Smooth muscle cell of the brain vasculature (primary cell): ENCODE data around the gene RBM20.
"Not testable (repeated sequence)": the region's sequence is repeated elsewhere in the genome, so short reads cannot be mapped to it uniquely, and the experiment has no call there.

Experiments used
- DNase-seq: peaks from one replicate; pipeline ENCODE4 v3.0.0-alpha.2; 2012; ENCODE audit warnings: low read depth, low spot score

Gene RBM20

GRCh38 chr10:110762849-110763211 lies 118.7 kb downstream of the RBM20 start:
- no peak for DNase-seq

DNA sequence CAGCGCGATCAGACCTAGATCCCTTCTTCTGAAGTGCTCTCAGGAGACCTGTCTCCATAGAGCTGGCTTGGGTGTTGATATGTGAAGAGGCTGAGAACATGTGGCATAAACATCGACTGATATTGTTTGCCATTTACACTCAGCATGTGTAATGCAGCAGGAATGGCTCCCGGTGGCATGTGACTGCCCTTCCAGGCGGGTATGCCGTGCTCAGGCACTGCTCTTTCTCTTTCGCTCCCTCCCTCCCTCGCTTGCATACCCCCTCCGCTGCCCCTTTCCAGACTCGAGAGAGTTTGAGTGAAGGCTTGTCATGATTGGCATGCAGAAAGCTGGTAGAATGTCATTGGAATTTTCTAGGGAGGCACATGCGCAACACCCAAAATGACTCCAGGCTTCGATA lies 120.2 kb downstream of the RBM20 start:
- DNase-seq: no peak

- no peak for DNase-seq
These were observed 120.8 kb downstream of the RBM20 start for GRCh38 chr10:110764793-110765512.

- DNase-seq: no peak
These were observed 121.6 kb downstream of the RBM20 start for GRCh38 chr10:110765513-110766319.

DNA sequence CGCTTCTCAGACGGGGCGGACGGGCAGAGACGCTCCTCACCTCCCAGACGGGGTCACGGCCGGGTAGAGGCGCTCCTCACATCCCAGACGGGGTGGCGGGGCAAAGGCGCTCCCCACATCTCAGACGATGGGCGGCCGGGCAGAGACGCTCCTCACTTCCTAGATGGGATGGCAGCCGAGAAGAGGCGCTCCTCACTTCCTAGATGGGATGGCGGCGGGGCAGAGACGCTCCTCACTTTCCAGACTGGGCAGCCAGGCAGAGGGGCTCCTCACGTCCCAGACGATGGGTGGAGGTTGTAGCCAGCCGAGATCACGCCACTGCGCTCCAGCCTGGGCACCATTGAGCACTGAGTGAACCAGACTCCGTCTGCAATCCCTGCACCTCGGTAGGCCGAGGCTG lies 123.5 kb downstream of the RBM20 start:
- not testable (repeated sequence) for DNase-seq

- no peak for DNase-seq
These were observed 126.1 kb downstream of the RBM20 start for GRCh38 chr10:110770243-110770642.

DNA sequence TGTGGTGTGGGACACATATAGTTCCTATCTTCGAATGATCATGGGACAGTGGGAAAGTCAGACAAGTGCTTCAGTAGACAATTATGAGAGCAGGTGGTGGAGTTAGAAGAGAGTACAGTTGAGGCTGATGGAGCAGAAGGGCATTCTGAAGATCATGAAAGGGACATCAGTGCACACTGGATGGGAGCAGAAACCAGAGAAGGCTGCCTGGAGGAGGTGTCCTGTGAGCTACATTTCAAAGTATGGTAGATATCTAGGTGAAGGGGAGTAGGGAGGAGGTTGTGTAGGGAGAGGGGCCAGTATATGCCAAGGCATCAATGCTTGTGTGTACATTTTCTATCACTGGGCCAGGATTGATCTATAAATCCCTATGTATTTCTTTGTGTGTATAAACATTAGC lies 127.3 kb downstream of the RBM20 start:
- no peak for DNase-seq

GRCh38 chr10:110771991-110772390 lies 127.9 kb downstream of the RBM20 start:
- DNase-seq: no peak

DNA sequence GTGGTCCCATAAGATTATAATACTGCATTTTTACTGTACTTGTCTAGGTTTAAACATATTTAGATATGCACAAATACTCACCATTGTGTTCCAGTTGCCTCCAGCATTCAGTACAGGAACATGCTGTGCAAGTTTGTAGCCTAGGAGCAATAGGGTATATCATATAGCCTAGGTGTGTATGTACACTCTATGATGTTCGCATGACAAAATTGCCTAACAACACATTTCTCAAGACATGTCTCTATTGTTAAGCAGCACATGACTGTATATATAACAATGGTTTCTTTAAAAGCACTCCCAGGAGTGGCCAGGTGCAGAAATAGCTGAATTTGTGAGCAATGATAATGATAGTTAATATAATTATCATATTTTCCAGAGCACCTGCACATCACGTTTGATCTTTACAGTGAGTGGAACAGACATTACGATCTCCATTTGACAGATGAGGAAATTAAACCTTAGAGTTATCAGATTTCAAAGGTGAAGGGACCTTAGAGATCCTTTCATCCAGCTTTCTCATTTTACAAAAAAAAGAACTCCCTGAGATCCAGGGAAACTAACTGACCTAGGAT lies 128.4 kb downstream of the RBM20 start:
- DNase-seq: no peak

DNA sequence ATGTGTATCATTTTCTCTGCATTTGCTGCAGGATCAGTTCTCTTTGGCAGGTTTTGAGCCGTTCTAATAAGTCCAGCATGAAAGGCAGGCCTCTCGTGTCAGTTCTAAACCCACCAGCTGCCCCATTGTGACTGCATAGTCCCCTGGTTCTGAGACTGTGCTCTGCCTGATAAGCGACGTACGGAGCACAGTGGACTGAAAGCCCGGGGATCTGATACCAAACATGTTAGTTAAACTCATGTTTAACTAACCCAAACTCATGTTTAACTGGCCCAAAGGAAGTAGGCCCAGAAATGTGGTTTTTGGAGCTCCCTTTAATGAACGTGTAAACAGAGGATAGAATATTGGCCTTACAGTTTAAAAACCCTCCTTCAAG lies 129.5 kb downstream of the RBM20 start:
- no peak for DNase-seq

DNA sequence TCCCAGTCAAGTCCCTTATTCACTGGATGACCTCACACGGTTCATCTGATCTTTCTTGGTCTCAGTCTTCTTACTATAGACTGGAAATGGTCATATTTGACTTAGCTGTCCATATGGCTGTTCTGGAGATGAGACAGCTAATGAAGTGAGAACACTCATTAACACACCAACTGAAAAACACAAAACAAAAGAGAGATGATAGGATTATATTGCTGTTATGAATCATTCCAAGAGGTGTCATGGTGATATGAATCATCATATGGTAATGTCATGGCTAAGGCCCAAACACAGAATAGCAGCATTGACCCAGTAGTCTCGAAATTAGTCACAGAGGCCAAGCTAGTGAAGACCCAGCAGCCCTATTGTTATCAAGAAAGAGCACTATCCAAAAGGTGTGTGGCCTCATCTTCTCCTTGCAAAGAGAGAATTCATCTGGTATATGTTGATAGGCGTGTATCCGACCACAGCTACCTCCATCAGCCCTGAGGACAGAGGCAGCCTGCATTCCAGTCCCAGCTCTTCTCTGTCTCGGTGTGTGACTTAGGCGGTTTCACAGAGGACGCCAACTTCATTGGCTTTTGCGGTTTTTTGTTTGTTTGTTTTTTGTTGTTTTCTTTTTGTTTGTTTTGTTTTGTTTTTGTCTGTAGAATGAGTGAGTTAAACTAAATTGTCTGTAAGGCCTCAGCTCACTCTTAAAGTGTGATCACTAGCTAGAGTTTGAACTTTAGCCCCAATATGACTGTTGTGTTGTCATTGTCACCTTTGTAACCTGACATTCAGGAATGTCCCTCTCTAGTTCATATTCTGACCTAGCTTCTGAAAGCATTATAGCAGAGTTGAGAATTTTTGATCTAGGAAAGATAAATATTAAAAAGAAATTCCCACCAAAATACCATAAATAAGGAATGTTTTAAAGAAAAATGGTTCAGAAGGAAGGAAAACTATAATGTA lies 130.2 kb downstream of the RBM20 start:
- DNase-seq: no peak

GRCh38 chr10:110775020-110775375 lies 130.9 kb downstream of the RBM20 start:
- DNase-seq: no peak

GRCh38 chr10:110775406-110775805 lies 131.3 kb downstream of the RBM20 start:
- DNase-seq: no peak

- DNase-seq: no peak
These were observed 132.9 kb downstream of the RBM20 start for GRCh38 chr10:110777017-110777416.

DNA sequence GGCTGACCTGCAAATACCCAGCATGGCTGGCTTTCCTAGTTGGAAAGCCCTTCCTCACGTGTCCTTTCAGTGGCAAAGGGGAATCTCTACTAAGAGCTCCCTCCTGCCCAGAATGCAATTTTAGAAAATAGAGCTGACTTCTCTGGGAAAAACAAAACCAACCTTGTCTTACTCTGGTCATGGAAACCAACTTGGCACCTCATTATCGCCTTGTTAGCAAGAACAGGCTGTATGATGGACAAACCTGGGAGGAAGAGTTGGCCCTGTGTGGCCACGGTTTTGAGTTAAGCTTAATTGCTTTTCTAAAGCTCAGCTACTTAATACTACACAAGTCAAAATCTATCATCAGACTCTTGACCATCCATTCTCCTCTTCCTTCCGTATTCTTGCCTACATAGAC lies 133.5 kb downstream of the RBM20 start:
- DNase-seq: no peak

GRCh38 chr10:110778211-110778610 lies 134.1 kb downstream of the RBM20 start:
- no peak for DNase-seq

DNA sequence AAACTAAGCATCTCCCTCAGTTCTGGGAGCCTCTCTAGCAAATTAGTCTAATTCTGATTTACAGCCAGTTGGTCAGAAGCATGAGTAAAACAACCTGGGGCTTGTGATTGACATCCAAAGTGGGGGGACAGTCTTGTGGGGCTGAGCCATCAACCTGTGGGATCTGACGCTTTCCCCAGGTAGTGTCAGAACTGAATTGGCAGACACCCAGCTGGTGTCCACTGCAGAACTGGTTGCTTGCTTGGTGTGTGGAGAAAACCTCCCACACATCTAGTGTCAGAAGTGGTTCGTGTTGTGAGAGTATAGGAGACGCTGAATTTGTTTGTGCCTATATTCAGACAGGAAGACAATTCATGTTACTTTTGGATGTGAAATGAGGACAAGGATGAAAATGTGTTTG lies 135.4 kb downstream of the RBM20 start:
- no peak for DNase-seq

- no peak for DNase-seq
These were observed 136.6 kb downstream of the RBM20 start for GRCh38 chr10:110780704-110781103.

DNA sequence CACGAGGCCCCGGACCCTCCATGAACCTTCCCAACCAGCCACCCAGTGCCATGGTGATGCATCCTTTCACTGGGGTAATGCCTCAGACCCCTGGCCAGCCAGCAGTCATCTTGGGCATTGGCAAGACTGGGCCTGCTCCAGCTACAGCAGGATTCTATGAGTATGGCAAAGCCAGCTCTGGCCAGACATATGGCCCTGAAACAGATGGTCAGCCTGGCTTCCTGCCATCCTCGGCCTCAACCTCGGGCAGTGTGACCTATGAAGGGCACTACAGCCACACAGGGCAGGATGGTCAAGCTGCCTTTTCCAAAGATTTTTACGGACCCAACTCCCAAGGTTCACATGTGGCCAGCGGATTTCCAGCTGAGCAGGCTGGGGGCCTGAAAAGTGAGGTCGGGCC lies 137.0 kb downstream of the RBM20 start:
- no peak for DNase-seq

- DNase-seq: no peak
These were observed 138.5 kb downstream of the RBM20 start for GRCh38 chr10:110782616-110783015.

DNA sequence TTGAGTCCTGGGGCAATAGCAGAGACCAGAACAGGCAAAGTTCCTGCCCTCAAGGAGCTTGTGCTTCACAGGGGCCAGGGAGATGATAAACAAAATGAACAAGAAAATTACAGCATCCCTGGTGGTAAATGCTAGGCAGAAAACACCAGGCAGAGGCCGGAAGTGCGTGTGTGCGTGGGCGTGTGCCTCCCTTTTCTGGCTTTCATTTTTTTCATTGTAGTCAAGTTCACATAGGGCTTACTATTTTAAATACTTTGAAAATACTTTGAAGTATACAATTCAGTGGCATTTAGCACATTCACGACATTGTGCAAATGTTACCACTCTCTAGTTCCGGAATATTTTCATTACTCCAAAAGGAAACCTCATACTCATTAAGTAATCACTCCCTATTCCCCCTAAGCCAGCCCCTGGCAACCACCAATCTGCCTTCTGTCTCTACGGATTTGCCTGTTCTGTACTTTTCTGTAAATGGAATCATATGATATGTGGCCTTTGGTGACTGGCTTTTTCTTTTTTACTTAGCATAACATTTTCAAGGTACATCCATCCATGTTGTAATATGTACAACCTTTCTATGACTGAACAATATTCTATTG lies 139.5 kb downstream of the RBM20 start:
- DNase-seq: no peak

GRCh38 chr10:110784198-110784597 lies 140.1 kb downstream of the RBM20 start:
- no peak for DNase-seq
